ENCODE measurements around the gene SLC38A1.

The SLC38A1 gene

GRCh38 chr12:46185686-46186085, 83.2 kb downstream of the SLC38A1 start:
- no peak for TF ChIP-seq CTCF (IDR thresholded peaks at IDR 0.05)
- H3K36me3 ChIP-seq (ENCODE audit: control insufficient read depth, insufficient read depth, low read length): no peaks in the 10 kb centered on the region
- peaks cover 4% of the 10 kb centered on the region for H3K4me1 ChIP-seq
- no peak overlapping the region for H3K27ac ChIP-seq
- no peaks in the 10 kb centered on the region for H3K9me3 ChIP-seq (ENCODE audit: control insufficient read depth, low read length)
- H3K9ac ChIP-seq: no peak overlapping the region
- H3K79me2 ChIP-seq: no peaks in the 10 kb centered on the region
- H3K4me3 ChIP-seq (ENCODE audit: low read depth, low read length): no peak overlapping the region
- no peak overlapping the region for H2AFZ ChIP-seq
- H3K4me2 ChIP-seq (ENCODE audit: low read length): no peak overlapping the region
- H3K27me3 ChIP-seq (ENCODE audit: control insufficient read depth, insufficient read depth, low read length): no peaks in the 10 kb centered on the region

DNA sequence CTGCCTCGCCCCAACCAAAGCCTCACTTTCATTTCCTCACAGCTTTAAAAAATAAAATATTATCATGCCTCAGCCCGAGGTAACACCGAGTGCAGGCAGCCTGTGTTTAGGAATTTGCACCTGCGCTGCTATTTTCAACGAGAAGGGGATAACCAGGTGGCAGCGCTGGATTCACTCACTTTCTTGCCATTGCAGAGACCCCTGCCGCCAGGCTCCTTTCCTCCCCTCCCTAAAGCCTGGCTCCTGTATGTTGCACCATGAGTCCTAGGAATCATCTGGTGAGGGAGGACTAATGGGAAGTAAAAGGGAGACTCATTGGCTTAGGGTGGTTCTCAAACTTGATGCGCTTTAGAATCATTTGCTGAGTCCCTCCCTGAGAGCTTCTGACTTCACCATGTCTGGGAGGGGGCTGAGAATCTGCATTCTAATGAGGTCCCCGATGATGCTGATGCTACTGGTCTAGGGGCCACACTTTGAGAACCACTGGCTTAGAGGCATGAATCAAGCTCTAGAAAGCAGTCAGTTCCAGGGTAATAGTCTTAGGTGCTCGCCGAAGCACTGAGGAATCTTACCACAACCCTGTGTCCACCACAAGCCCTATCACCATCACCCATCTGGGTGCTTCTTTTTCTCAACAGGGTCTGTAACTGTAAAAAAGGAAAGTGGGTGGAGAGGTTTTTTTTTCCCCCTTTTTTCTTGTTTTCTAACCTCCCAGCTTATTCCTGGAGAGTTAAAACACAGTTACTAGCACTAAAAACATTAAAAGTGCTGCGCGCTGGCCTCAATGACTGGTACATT, 83.8 kb downstream of the SLC38A1 start:
- Histone ChIP-seq H3K4me2 (ENCODE audit: low read length) (no peak overlapping the region), H3K36me3 (ENCODE audit: control insufficient read depth, insufficient read depth, low read length) (no peaks in the 10 kb centered on the region), H3K79me2 (no peaks in the 10 kb centered on the region), H2AFZ (no peak overlapping the region), H3K4me1 (peaks cover 4% of the 10 kb centered on the region), H3K27me3 (ENCODE audit: control insufficient read depth, insufficient read depth, low read length) (no peaks in the 10 kb centered on the region), H3K4me3 (ENCODE audit: low read depth, low read length) (no peak overlapping the region), H3K27ac (no peak overlapping the region), H3K9ac (no peak overlapping the region), H3K9me3 (ENCODE audit: control insufficient read depth, low read length) (no peaks in the 10 kb centered on the region)
- TF ChIP-seq CTCF (IDR thresholded peaks at IDR 0.05): no peak

DNA sequence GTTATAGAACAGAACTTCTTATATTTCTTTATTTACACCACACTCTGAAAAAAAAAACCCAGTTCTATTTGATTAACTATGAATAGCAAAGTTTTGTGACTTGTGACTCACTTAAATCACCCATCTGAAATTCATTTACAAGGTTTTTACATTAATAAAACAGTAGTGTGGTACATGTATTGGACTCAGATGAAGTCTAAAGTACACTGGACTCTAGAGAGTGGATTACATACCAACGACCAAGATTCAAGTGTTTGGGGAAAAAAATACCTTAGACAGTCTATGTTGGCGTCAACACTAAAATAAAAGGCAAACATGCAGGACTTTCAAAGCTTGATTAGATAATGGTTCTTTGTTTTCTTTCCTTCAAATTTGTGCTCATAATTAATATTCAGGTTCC, 85.7 kb downstream of the SLC38A1 start:
- H3K4me3 ChIP-seq (ENCODE audit: low read depth, low read length): no peak overlapping the region
- no peak for TF ChIP-seq CTCF (IDR thresholded peaks at IDR 0.05)
- peaks cover 4% of the 10 kb centered on the region for H3K4me1 ChIP-seq
- no peaks in the 10 kb centered on the region for H3K36me3 ChIP-seq (ENCODE audit: control insufficient read depth, insufficient read depth, low read length)
- H3K27ac ChIP-seq: no peak overlapping the region
- H3K4me2 ChIP-seq (ENCODE audit: low read length): no peak overlapping the region
- H3K79me2 ChIP-seq: no peaks in the 10 kb centered on the region
- no peak overlapping the region for H3K9ac ChIP-seq
- H3K27me3 ChIP-seq (ENCODE audit: control insufficient read depth, insufficient read depth, low read length): no peaks in the 10 kb centered on the region
- no peak overlapping the region for H2AFZ ChIP-seq
- H3K9me3 ChIP-seq (ENCODE audit: control insufficient read depth, low read length): no peaks in the 10 kb centered on the region

DNA sequence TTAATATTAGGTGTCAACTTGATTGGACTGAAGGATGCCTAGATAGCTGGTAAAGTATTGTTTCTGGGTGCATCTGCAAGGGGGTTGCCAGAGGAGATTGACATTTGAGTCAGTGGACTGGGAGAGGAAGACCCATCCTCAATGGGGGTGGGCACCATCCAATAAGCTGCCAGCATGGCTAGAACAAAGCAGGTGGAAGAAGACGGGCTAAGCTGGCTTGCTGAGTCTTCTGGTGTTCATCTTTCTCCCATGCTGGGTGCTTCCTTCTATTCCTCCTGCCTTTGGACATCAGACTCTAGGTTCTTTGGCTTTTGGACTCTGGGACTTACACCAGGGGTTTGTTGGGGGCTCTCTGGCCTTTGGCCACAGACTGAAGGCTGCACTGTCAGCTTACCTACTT, 87.4 kb downstream of the SLC38A1 start:
- H3K9ac ChIP-seq: no peak overlapping the region
- no peaks in the 10 kb centered on the region for H3K79me2 ChIP-seq
- no peak for TF ChIP-seq CTCF (IDR thresholded peaks at IDR 0.05)
- no peak overlapping the region for H3K4me2 ChIP-seq (ENCODE audit: low read length)
- H3K4me3 ChIP-seq (ENCODE audit: low read depth, low read length): no peak overlapping the region
- H2AFZ ChIP-seq: no peak overlapping the region
- H3K4me1 ChIP-seq: no peaks in the 10 kb centered on the region
- no peaks in the 10 kb centered on the region for H3K36me3 ChIP-seq (ENCODE audit: control insufficient read depth, insufficient read depth, low read length)
- H3K9me3 ChIP-seq (ENCODE audit: control insufficient read depth, low read length): no peaks in the 10 kb centered on the region
- H3K27ac ChIP-seq: no peak overlapping the region
- no peaks in the 10 kb centered on the region for H3K27me3 ChIP-seq (ENCODE audit: control insufficient read depth, insufficient read depth, low read length)

Data from parathyroid adenoma (tissue), 2 donors.